ENCODE data around the gene PRKCA. TPM values are rescaled to one million over a fixed set of nuclear protein-coding genes. Genes with fewer than 3 reads are reported as not detected.

Gene PRKCA
- total RNA-seq, 1 donor from 2014 or later, result 5.6 TPM

DNA sequence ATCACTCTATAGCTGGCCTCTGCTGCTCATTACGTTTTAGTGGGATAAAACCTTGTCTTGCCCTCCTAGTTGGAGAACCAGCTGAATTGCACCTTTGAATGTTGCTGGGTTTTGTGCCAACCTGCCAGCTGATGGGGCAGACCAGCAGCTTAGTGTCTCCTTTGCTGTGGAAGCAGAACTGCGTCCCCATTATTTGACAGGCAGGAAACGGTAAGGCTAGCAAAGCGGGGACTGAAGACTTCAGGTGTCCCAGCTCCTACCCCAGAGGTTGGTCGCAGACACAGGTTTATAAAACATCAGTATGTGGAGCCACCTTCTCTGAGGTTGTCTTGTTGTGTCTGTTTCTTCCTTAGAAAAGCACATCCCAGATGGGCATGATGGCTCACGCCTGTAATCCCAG lies 158.1 kb downstream of the PRKCA start:
- H3K4me1 ChIP-seq, result no peaks in the 10 kb centered on the region
- no peaks in the 10 kb centered on the region for H3K9me3 ChIP-seq (replicated peaks)
- H3K4me3 ChIP-seq, result no peak overlapping the region
- TF ChIP-seq CTCF (IDR thresholded peaks at IDR 0.05; ENCODE audit: borderline replicate concordance), result no peak
- no peak for DNase-seq
- intact Hi-C loops (cut with micrococcal nuclease), result no loop called here
- H3K27ac ChIP-seq (replicated peaks), result peak overlapping the region; percentile 62
- no peaks in the 10 kb centered on the region for H3K27me3 ChIP-seq (ENCODE audit: low read depth)
- H3K36me3 ChIP-seq, result no peaks in the 10 kb centered on the region

DNA sequence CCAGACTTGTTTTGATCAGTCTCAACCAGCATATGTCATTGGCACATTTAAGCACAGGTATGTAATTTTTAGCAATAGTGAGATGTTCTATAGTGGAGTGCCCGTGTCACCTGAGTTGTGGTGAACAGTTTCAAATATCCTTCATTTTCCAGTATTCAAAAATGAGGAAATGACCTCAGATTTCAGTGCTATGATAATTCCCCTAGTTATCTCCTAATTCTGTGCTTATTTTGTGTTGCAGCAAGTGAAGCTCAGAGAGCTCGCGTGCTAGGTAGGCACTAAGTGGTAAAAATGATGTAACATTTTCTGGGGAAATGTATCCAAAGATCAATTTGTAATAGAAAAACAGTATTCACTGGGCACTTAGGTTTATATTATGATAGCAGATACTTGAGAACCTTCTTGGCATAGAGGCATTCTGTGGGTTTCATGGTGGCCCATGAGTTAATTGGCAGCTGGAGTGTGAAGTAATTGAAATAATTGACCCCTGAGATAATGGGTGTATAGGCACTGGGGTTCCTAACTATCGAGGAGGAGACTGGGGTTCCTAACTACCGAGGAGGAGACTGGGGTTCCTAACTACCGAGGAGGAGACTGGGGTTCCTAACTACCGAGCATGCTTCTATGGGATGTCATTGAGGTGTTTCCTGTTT lies 159.1 kb downstream of the PRKCA start:
- DNase-seq, result no peak
- Histone ChIP-seq H3K27me3 (ENCODE audit: low read depth) (no peaks in the 10 kb centered on the region), H3K9me3 (replicated peaks) (no peaks in the 10 kb centered on the region), H3K4me3 (no peak overlapping the region), H3K4me1 (peaks cover under 1% of the 10 kb centered on the region), H3K27ac (replicated peaks) (peak overlapping the region; percentile 62), H3K36me3 (no peaks in the 10 kb centered on the region)
- intact Hi-C loops (cut with micrococcal nuclease), result no loop called here
- no peak for TF ChIP-seq CTCF (IDR thresholded peaks at IDR 0.05; ENCODE audit: borderline replicate concordance)

DNA sequence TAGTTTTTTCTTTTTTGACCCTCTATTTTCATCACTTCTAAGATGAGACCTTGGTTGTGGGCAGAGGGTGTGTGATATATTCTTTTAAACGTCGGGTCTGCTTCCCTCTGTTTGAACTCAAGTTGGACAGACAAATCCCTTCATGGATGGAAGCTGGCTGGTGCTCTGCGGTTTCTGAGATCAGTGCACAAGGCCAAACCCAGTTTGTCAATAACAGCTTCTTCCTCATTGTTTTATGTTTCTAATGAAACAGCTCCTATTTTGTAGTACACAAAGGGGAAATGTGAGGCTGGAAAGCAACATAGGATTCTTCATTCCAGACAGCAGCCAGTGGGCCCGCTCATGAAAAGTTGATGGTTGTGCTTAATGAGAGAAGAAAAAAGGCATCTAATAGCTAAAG lies 159.6 kb downstream of the PRKCA start:
- no peaks in the 10 kb centered on the region for H3K36me3 ChIP-seq
- peaks cover 6% of the 10 kb centered on the region for H3K4me1 ChIP-seq
- no peak overlapping the region for H3K4me3 ChIP-seq
- no peaks in the 10 kb centered on the region for H3K27me3 ChIP-seq (ENCODE audit: low read depth)
- H3K27ac ChIP-seq (replicated peaks), result no peak overlapping the region
- H3K9me3 ChIP-seq (replicated peaks), result no peaks in the 10 kb centered on the region
- DNase-seq, result no peak
- intact Hi-C loops (cut with micrococcal nuclease), result no loop called here
- no peak for TF ChIP-seq CTCF (IDR thresholded peaks at IDR 0.05; ENCODE audit: borderline replicate concordance)

- H3K27me3 ChIP-seq (ENCODE audit: low read depth), result no peaks in the 10 kb centered on the region
- no peaks in the 10 kb centered on the region for H3K9me3 ChIP-seq (replicated peaks)
- intact Hi-C loops (cut with micrococcal nuclease), result no loop called here
- no peak for TF ChIP-seq CTCF (IDR thresholded peaks at IDR 0.05; ENCODE audit: borderline replicate concordance)
- no peak for DNase-seq
- H3K4me3 ChIP-seq, result no peak overlapping the region
- no peaks in the 10 kb centered on the region for H3K36me3 ChIP-seq
- no peak overlapping the region for H3K27ac ChIP-seq (replicated peaks)
- peaks cover 33% of the 10 kb centered on the region for H3K4me1 ChIP-seq
Measured at GRCh38 chr17:66464921-66465320, 162.5 kb downstream of the PRKCA start.

DNA sequence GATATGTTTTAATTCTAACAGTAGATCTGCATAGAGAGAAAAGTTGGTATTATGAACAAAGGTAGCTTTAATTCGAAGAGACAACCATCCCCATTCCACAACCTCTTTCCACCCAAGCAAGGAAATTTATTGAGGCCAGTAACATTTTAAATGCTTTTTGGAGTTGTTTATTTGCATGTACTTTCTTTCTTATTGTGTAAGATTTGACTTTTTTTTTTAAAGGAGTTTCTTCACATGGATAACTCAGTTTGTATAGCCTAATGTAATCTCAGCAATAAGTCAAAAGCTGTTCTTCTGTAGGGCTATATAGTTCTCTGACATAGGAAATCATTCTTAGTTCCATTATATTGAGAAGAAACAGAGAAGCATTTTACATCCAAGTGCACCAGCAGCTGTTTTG lies 163.3 kb downstream of the PRKCA start:
- no peak overlapping the region for H3K4me3 ChIP-seq
- H3K27me3 ChIP-seq (ENCODE audit: low read depth), result no peaks in the 10 kb centered on the region
- TF ChIP-seq CTCF (IDR thresholded peaks at IDR 0.05; ENCODE audit: borderline replicate concordance), result no peak
- no peak overlapping the region for H3K27ac ChIP-seq (replicated peaks)
- H3K4me1 ChIP-seq, result peaks cover 33% of the 10 kb centered on the region
- H3K36me3 ChIP-seq, result no peaks in the 10 kb centered on the region
- no peaks in the 10 kb centered on the region for H3K9me3 ChIP-seq (replicated peaks)
- intact Hi-C loops (cut with micrococcal nuclease), result no loop called here
- DNase-seq, result no peak
